CD4-positive, alpha-beta memory T cell (primary cell): Measurements from ENCODE around the gene USP34. TPM values are rescaled to one million over a fixed set of nuclear protein-coding genes. Genes with fewer than 3 reads are reported as not detected.
"Not testable (repeated sequence)": the region's sequence is repeated elsewhere in the genome, so short reads cannot be mapped to it uniquely, and the experiment has no call there.

Experiments
- CTCF ChIA-PET: fragments of 350-600 bp; sonication (Branson Sonifier 250); formaldehyde crosslinking; loops from one replicate; lab custom pipeline; 2021; ENCODE audit warnings: inconsistent platforms; ENCODE audit not compliant: partially characterized antibody; lab: Charles Lee
- POLR2A ChIA-PET: fragments of 350-600 bp; sonication (Branson Sonifier 250); formaldehyde crosslinking; loops from one replicate; lab custom pipeline; 2021; ENCODE audit not compliant: partially characterized antibody; lab: Charles Lee
- DNase-seq, 5 donors: peaks; one replicate each; pipeline versions ENCODE4 v3.0.0 to v3.0.0-alpha.2; 2020 to 2022; ENCODE audit warnings: mixed read lengths in 1 of 5
- H3K27ac ChIP-seq: one replicate; pipeline ENCODE4 v1.7.0; 2013; ENCODE audit warnings: low read depth, low read length
- H3K27me3 ChIP-seq: 2 replicates; pipeline ENCODE4 v1.7.0; 2013; ENCODE audit warnings: mild to moderate bottlenecking, low read length, moderate library complexity; ENCODE audit not compliant: insufficient read depth
- H3K36me3 ChIP-seq: 2 replicates; pipeline ENCODE4 v1.7.0; 2013; ENCODE audit warnings: mild to moderate bottlenecking, low read length, moderate library complexity; ENCODE audit not compliant: insufficient read depth
- H3K4me1 ChIP-seq: 2 replicates; pipeline ENCODE4 v1.7.0; 2013; ENCODE audit warnings: mild to moderate bottlenecking, low read length, moderate library complexity; ENCODE audit not compliant: insufficient read depth
- H3K4me3 ChIP-seq, 2 donors: one replicate each; pipeline ENCODE4 v1.7.0; 2013; ENCODE audit warnings: low read length in 2 of 2, mild to moderate bottlenecking in 1 of 2
- H3K9me3 ChIP-seq, 2 donors: one replicate each; pipeline ENCODE4 v1.7.0; 2013; ENCODE audit warnings: low read length in 2 of 2, control low read depth in 1 of 2; ENCODE audit not compliant: control insufficient read depth in 1 of 2
- H3K27ac Mint-ChIP-seq, 7 donors: one replicate each; pipeline ENCODE4 v1.8.0; 2020 to 2021; ENCODE audit warnings: mixed read lengths in 7 of 7, mild to moderate bottlenecking in 6 of 7, inconsistent platforms in 3 of 7, moderate library complexity in 3 of 7
- H3K27me3 Mint-ChIP-seq, 2 donors: one replicate each; pipeline ENCODE4 v1.8.0; 2020 to 2021; ENCODE audit warnings: mixed read lengths in 2 of 2
- H3K36me3 Mint-ChIP-seq, 2 donors: one replicate each; pipeline ENCODE4 v1.8.0; 2020 to 2021; ENCODE audit warnings: mixed read lengths in 2 of 2, inconsistent platforms in 1 of 2, mild to moderate bottlenecking in 1 of 2
- H3K4me1 Mint-ChIP-seq, 4 donors: one replicate each; pipeline ENCODE4 v1.8.0; 2020 to 2021; ENCODE audit warnings: mixed read lengths in 4 of 4, mild to moderate bottlenecking in 1 of 4
- H3K4me3 Mint-ChIP-seq, 8 donors: one replicate each; pipeline ENCODE4 v1.8.0; 2020 to 2021; ENCODE audit warnings: mixed read lengths in 8 of 8, mild to moderate bottlenecking in 7 of 8, moderate library complexity in 6 of 8, inconsistent platforms in 3 of 8
- H3K9me3 Mint-ChIP-seq, 8 donors: one replicate each; pipeline ENCODE4 v1.8.0; 2020 to 2021; ENCODE audit warnings: mixed read lengths in 8 of 8, mild to moderate bottlenecking in 5 of 8, inconsistent platforms in 3 of 8, moderate library complexity in 1 of 8
- intact Hi-C: fragments of 100-400 bp; cut with micrococcal nuclease; formaldehyde crosslinking; loops from one replicate; pipeline ENCODE4 v1.15.1; 2023
- polyA plus RNA-seq, 2 donors: library from polyadenylated mRNA; unstranded; fragments of 300-500 nt; fragmentation: Illumina TruSeq; gene quantifications; one replicate each; pipeline ENCODE4 v1.2.3, GENCODE V29; 2021
- total RNA-seq, 2 experiments: library from RNA; stranded (reverse); gene quantifications; one replicate each; pipeline ENCODE4 v1.2.3, GENCODE V29; 2021

The USP34 gene
- total and polyA plus RNA-seq, 4 experiments from 2014 or later = 7.9 to 164 (median 94.9) TPM

- Mint-ChIP-seq H3K27me3 (no peaks in the 10 kb centered on the region), H3K36me3 (peaks cover 49 to 71% of the 10 kb centered on the region in 2 donors), H3K4me1 (no peaks in the 10 kb centered on the region), H3K4me3 (no peak overlapping the region), H3K27ac (peak overlapping the region in 1 of 7 donors; percentile 17), H3K9me3 (peaks cover 0 to 1% (median 0%) of the 10 kb centered on the region in 8 donors)
- DNase-seq = no peak
- ChIA-PET CTCF (interaction anchor here (1.7 kb wide), 1 partner anchor 11 kb away, joined by 4 read pairs; no protein-coding TSS in a partner anchor), POLR2A (interaction anchor here (1.3 kb wide), 1 partner anchor 32 kb away, joined by 3 read pairs; no protein-coding TSS in a partner anchor)
- no peaks in the 10 kb centered on the region for H3K27me3 ChIP-seq
- H3K4me3 ChIP-seq = no peak overlapping the region
- intact Hi-C loops = no loop called here
- H3K27ac ChIP-seq = no peak overlapping the region
- H3K36me3 ChIP-seq = peaks cover 61% of the 10 kb centered on the region
- H3K9me3 ChIP-seq = no peaks in the 10 kb centered on the region
- no peaks in the 10 kb centered on the region for H3K4me1 ChIP-seq
Observed at GRCh38 chr2:61210332-61210981, 260.4 kb downstream of the USP34 start.

GRCh38 chr2:61205132-61205531 lies 265.8 kb downstream of the USP34 start:
- ChIA-PET POLR2A (interaction anchor here (3.8 kb wide), 1 partner anchor 27 kb away, joined by 16 read pairs; no protein-coding TSS in a partner anchor), CTCF (no interaction called here)
- Mint-ChIP-seq H3K4me1 (no peaks in the 10 kb centered on the region), H3K27me3 (no peaks in the 10 kb centered on the region), H3K4me3 (no peak overlapping the region), H3K9me3 (peaks cover 0 to 1% (median 0%) of the 10 kb centered on the region in 8 donors), H3K36me3 (peaks cover 69 to 70% of the 10 kb centered on the region in 2 donors), H3K27ac (no peak overlapping the region)
- Histone ChIP-seq H3K27ac (no peak overlapping the region), H3K36me3 (peaks cover 55% of the 10 kb centered on the region), H3K27me3 (no peaks in the 10 kb centered on the region), H3K4me1 (no peaks in the 10 kb centered on the region), H3K4me3 (no peak overlapping the region), H3K9me3 (no peaks in the 10 kb centered on the region)
- no peak for DNase-seq
- intact Hi-C loops = no loop called here

GRCh38 chr2:61196671-61197070 lies 274.2 kb downstream of the USP34 start:
- Mint-ChIP-seq H3K27me3 (no peaks in the 10 kb centered on the region), H3K4me1 (peaks cover 11 to 22% (median 16%) of the 10 kb centered on the region in 4 donors), H3K27ac (peak overlapping the region in 2 of 7 donors; percentile 35 to 36), H3K9me3 (no peaks in the 10 kb centered on the region), H3K36me3 (peaks cover 11 to 27% of the 10 kb centered on the region in 2 donors), H3K4me3 (no peak overlapping the region)
- POLR2A ChIA-PET = interaction anchor here (0.8 kb wide), 1 partner anchor 19 kb away, joined by 3 read pairs; no protein-coding TSS in a partner anchor
- DNase-seq = no peak
- Histone ChIP-seq H3K4me3 (no peak overlapping the region), H3K27ac (no peak overlapping the region), H3K27me3 (no peaks in the 10 kb centered on the region), H3K4me1 (peaks cover 12% of the 10 kb centered on the region), H3K36me3 (peaks cover 7% of the 10 kb centered on the region), H3K9me3 (no peaks in the 10 kb centered on the region)
- intact Hi-C loops = no loop called here
- CTCF ChIA-PET = interaction anchor here (2.2 kb wide), 1 partner anchor 61 kb away, joined by 7 read pairs; no protein-coding TSS in a partner anchor

GRCh38 chr2:61194646-61195045 lies 276.2 kb downstream of the USP34 start:
- H3K4me1 Mint-ChIP-seq = peaks cover 15 to 26% (median 16%) of the 10 kb centered on the region in 4 donors
- CTCF ChIA-PET, intact Hi-C loops, H3K9me3 ChIP-seq, DNase-seq, H3K27me3 Mint-ChIP-seq, H3K9me3 Mint-ChIP-seq, H3K27me3 ChIP-seq, H3K4me3 ChIP-seq, H3K27ac ChIP-seq, H3K4me3 Mint-ChIP-seq: not testable (repeated sequence)
- peak overlapping the region in 2 of 7 donors; percentile 29 to 60 for H3K27ac Mint-ChIP-seq
- Histone ChIP-seq H3K36me3 (peaks cover 20% of the 10 kb centered on the region), H3K4me1 (peaks cover 12% of the 10 kb centered on the region)
- H3K36me3 Mint-ChIP-seq = peaks cover 13 to 41% of the 10 kb centered on the region in 2 donors
- POLR2A ChIA-PET = interaction anchor here (0.8 kb wide), 1 partner anchor 17 kb away, joined by 3 read pairs; no protein-coding TSS in a partner anchor

GRCh38 chr2:61193670-61194561 lies 277.0 kb downstream of the USP34 start:
- peak overlapping the region; percentile 19 for H3K27ac ChIP-seq
- Mint-ChIP-seq H3K4me1 (peaks cover 15 to 26% (median 15%) of the 10 kb centered on the region in 4 donors), H3K9me3 (no peaks in the 10 kb centered on the region), H3K27ac (peak overlapping the region in 6 of 7 donors; percentile 33 to 85 (median 73)), H3K27me3 (no peaks in the 10 kb centered on the region), H3K4me3 (peak overlapping the region in 1 of 8 donors; percentile 34), H3K36me3 (peaks cover 10 to 41% of the 10 kb centered on the region in 2 donors)
- peaks cover 25% of the 10 kb centered on the region for H3K36me3 ChIP-seq
- intact Hi-C loops = no loop called here
- no peaks in the 10 kb centered on the region for H3K27me3 ChIP-seq
- ChIA-PET CTCF (no interaction called here), POLR2A (interaction anchor here (0.8 to 1.0 kb wide), 2 partner anchors 8 to 16 kb away, joined by 3 read pairs; no protein-coding TSS in a partner anchor)
- peaks cover 12% of the 10 kb centered on the region for H3K4me1 ChIP-seq
- no peak overlapping the region for H3K4me3 ChIP-seq
- DNase-seq = peak in 1 of 5 donors; percentile 11
- no peaks in the 10 kb centered on the region for H3K9me3 ChIP-seq

- H3K27ac Mint-ChIP-seq = peak overlapping the region in 1 of 7 donors; percentile 17
- no peak overlapping the region for H3K4me3 Mint-ChIP-seq
- CTCF ChIA-PET = interaction anchor here (1.9 kb wide), 1 partner anchor 9 kb away, joined by 6 read pairs; no protein-coding TSS in a partner anchor
- no peak for DNase-seq
- H3K4me3 ChIP-seq = no peak overlapping the region
- peaks cover 67 to 90% of the 10 kb centered on the region in 2 donors for H3K36me3 Mint-ChIP-seq
- H3K27me3 ChIP-seq = no peaks in the 10 kb centered on the region
- H3K27ac ChIP-seq = no peak overlapping the region
- H3K4me1 Mint-ChIP-seq = peaks cover 15 to 38% (median 20%) of the 10 kb centered on the region in 4 donors
- no peaks in the 10 kb centered on the region for H3K27me3 Mint-ChIP-seq
- POLR2A ChIA-PET = interaction anchor here (1.2 kb wide), 1 partner anchor 9 kb away, joined by 3 read pairs; no protein-coding TSS in a partner anchor
- H3K36me3 ChIP-seq = peaks cover 80% of the 10 kb centered on the region
- peaks cover 16% of the 10 kb centered on the region for H3K4me1 ChIP-seq
- H3K9me3 ChIP-seq = no peaks in the 10 kb centered on the region
- intact Hi-C loops = no loop called here
- H3K9me3 Mint-ChIP-seq = no peaks in the 10 kb centered on the region
Observed at GRCh38 chr2:61187085-61187484, 283.8 kb downstream of the USP34 start.
